Endothelial cell (in vitro differentiated cells): ENCODE results near the gene ADORA1. TPM values are rescaled to one million over a fixed set of nuclear protein-coding genes. Genes with fewer than 3 reads are reported as not detected.
A peak's percentile ranks its signal among the peaks of the same experiment; 100 is the strongest.

ENCODE experiments used
- DNase-seq: peaks from one replicate; pipeline ENCODE4 v3.0.0; 2021; ENCODE audit warnings: low spot score
- H3K27ac Mint-ChIP-seq: one replicate; pipeline ENCODE4 v1.8.0; 2021; ENCODE audit warnings: mixed read lengths, inconsistent platforms; ENCODE audit not compliant: unreplicated experiment
- H3K27me3 Mint-ChIP-seq: one replicate; pipeline ENCODE4 v1.8.0; 2021; ENCODE audit warnings: mild to moderate bottlenecking, moderate library complexity, mixed read lengths, inconsistent platforms; ENCODE audit not compliant: unreplicated experiment
- H3K36me3 Mint-ChIP-seq: one replicate; pipeline ENCODE4 v1.8.0; 2021; ENCODE audit warnings: mild to moderate bottlenecking, low read depth, mixed read lengths, inconsistent platforms; ENCODE audit not compliant: unreplicated experiment
- H3K4me1 Mint-ChIP-seq: one replicate; pipeline ENCODE4 v1.8.0; 2021; ENCODE audit warnings: mild to moderate bottlenecking, mixed read lengths, inconsistent platforms; ENCODE audit not compliant: unreplicated experiment
- H3K4me3 Mint-ChIP-seq: one replicate; pipeline ENCODE4 v1.8.0; 2021; ENCODE audit warnings: mild to moderate bottlenecking, mixed read lengths, inconsistent platforms; ENCODE audit not compliant: unreplicated experiment
- H3K9me3 Mint-ChIP-seq: one replicate; pipeline ENCODE4 v1.8.0; 2021; ENCODE audit warnings: mixed read lengths, inconsistent platforms; ENCODE audit not compliant: unreplicated experiment
- total RNA-seq: library from RNA; stranded (reverse); fragmentation: NEBNext Ultra II Directional; extraction: Animal tissue kit (Norgen Biotek cat#: 25700); gene quantifications from one replicate; pipeline ENCODE4 v1.2.1, GENCODE V29; 2021; ENCODE audit not compliant: unreplicated experiment
- TF ChIP-seq, protein P1 (sequence below): fragments of 200-600 bp; sonication (generic); IDR thresholded peaks from one replicate; pipeline ENCODE4 v1.5.0; 2021; ENCODE audit warnings: antibody characterized with exemption; ENCODE audit not compliant: unreplicated experiment

ADORA1 gene
- total RNA-seq, 1 donor from 2014 or later, result 16.3 TPM

DNA sequence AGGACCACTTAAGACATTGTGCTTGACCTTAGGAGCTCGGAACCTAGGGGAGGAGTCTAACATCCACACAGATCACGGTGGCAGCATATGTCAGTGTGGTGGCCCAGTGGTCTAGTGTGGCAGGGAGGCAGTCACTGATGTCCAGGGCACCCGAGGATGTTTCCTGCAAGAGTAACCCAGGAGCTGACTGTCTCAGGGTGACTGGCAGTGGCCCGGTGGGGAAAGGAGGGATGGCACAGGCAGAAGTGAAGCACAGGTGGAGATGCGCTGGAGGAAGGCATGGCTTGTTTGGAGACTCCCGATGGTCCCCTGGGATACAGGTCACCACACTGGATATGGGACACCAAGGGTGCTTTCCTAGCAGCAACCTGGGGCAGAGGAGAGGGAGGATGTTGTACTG is 85.6 kb downstream of the ADORA1 start:
- H3K9me3 Mint-ChIP-seq, result no peaks in the 10 kb centered on the region
- TF ChIP-seq, protein P1, sequence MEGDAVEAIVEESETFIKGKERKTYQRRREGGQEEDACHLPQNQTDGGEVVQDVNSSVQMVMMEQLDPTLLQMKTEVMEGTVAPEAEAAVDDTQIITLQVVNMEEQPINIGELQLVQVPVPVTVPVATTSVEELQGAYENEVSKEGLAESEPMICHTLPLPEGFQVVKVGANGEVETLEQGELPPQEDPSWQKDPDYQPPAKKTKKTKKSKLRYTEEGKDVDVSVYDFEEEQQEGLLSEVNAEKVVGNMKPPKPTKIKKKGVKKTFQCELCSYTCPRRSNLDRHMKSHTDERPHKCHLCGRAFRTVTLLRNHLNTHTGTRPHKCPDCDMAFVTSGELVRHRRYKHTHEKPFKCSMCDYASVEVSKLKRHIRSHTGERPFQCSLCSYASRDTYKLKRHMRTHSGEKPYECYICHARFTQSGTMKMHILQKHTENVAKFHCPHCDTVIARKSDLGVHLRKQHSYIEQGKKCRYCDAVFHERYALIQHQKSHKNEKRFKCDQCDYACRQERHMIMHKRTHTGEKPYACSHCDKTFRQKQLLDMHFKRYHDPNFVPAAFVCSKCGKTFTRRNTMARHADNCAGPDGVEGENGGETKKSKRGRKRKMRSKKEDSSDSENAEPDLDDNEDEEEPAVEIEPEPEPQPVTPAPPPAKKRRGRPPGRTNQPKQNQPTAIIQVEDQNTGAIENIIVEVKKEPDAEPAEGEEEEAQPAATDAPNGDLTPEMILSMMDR, result no peak
- no peak overlapping the region for H3K4me3 Mint-ChIP-seq
- DNase-seq, result no peak
- peaks cover 6% of the 10 kb centered on the region for H3K4me1 Mint-ChIP-seq
- peaks cover 7% of the 10 kb centered on the region for H3K27me3 Mint-ChIP-seq
- H3K36me3 Mint-ChIP-seq, result no peaks in the 10 kb centered on the region
- no peak overlapping the region for H3K27ac Mint-ChIP-seq

DNA sequence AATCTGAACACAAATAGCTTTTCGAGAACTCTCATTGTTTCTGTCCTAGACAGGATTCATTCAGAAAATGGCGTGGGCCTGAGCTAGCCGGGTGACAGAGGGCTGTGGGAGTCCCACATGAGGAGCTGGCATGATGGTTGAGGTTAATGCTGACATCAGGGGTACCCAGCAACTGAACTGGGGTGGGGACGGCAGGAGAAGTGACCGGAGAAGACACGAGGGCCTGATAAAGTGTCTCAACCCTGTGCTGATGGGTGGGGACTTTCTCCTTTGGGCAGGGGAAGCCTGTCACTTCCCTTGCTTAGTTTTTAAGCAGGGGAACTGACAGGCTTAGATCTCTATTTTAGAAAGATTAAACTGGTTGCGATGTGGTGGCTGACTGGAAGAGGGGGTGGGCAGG is 87.3 kb downstream of the ADORA1 start:
- DNase-seq, result no peak
- Mint-ChIP-seq H3K4me3 (no peak overlapping the region), H3K27ac (no peak overlapping the region), H3K27me3 (peaks cover 11% of the 10 kb centered on the region), H3K9me3 (no peaks in the 10 kb centered on the region), H3K36me3 (no peaks in the 10 kb centered on the region), H3K4me1 (peaks cover 6% of the 10 kb centered on the region)
- TF ChIP-seq, protein P1, result no peak

DNA sequence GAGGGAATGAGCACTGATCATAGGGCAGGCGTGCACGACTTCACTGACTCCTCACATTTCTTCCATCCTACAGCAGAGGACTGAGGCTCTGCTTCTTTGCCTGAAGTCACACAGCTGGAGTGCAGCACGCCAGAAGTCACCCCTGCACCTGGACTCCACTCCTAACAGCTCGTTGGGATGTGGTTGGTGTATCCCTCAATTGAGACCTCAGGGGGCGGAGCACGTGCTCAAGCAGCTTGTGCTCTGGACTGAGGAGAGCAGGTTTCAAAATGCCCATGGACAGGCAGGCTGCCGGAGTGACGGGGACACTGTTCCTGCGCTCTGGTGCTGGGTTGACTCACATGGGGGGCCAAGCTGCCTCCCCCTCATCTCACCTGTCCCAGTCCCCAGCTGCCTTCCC is 88.0 kb downstream of the ADORA1 start:
- Mint-ChIP-seq H3K27me3 (peaks cover 11% of the 10 kb centered on the region), H3K27ac (no peak overlapping the region), H3K4me1 (peaks cover 6% of the 10 kb centered on the region), H3K9me3 (no peaks in the 10 kb centered on the region), H3K4me3 (no peak overlapping the region), H3K36me3 (no peaks in the 10 kb centered on the region)
- DNase-seq, result no peak
- TF ChIP-seq, protein P1, result no peak

DNA sequence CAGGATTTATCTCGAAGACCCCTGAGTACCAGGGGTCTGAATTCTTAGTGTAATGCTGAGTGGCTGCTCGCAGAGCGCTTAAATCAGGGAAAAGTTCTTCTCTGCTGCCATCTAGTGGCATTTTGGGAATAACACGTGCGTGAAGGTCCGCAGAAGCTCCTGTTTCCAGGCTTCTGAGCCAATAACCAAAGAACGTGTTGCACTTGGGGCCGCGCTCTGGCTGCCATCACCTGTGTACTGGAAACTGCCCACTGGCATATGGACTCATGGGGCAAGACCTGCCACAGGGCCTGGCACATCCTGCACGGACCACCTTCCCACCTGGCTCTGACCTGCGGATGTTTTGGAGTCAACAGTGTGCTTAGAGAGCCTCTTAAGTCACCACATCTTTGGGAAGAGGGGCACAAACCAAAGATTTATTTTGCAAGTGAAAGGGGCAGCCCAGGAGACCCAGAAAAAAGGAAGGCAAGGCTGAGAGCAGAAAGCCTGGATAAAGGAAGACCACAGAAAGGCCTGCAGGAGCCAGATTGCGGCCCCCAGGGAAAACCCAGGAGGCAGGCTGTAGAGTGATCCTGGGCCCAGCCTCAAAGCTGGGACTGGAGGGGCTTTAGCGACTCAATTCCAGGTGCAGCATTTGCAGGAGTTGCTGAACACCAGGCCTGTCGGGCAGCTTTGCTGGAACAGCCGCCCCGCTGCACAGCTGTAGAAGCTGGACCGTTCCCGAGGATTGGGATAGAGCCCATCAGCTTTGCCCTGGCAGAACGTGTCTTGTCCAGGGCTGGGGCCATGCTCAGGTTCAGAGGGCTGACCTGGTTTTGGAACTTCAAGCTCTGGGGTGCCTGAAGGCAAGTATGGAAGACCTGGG is 89.0 kb downstream of the ADORA1 start:
- peaks cover 11% of the 10 kb centered on the region for H3K27me3 Mint-ChIP-seq
- no peaks in the 10 kb centered on the region for H3K9me3 Mint-ChIP-seq
- no peaks in the 10 kb centered on the region for H3K36me3 Mint-ChIP-seq
- peak; percentile 76 for DNase-seq
- no peak overlapping the region for H3K4me3 Mint-ChIP-seq
- no peak overlapping the region for H3K27ac Mint-ChIP-seq
- TF ChIP-seq, protein P1, result peak; percentile 78
- H3K4me1 Mint-ChIP-seq, result peaks cover 6% of the 10 kb centered on the region

Other genes starting within 250 kb of the ADORA1 start
- 13.5 TPM for gene RABIF, start 238.6 kb upstream of the ADORA1 start, total RNA-seq
- gene KLHL12, start 200.5 kb upstream of the ADORA1 start, total RNA-seq, result 31.5 TPM
- gene ADIPOR1, start 169.4 kb upstream of the ADORA1 start, total RNA-seq, result 52.9 TPM
- 56.5 TPM for gene CYB5R1, start 160.5 kb upstream of the ADORA1 start, total RNA-seq
- gene TMEM183A, start 120.4 kb upstream of the ADORA1 start, total RNA-seq, result 65.5 TPM
- gene PPFIA4, start 101.2 kb upstream of the ADORA1 start, total RNA-seq, result 4.0 TPM
- gene MYOG, start 41.7 kb upstream of the ADORA1 start, total RNA-seq, result 15.7 TPM
- gene MYBPH, start 48.1 kb downstream of the ADORA1 start, total RNA-seq, result not detected
- gene CHI3L1, start 59.0 kb downstream of the ADORA1 start, total RNA-seq, result 0.21 TPM
- gene CHIT1, start 101.9 kb downstream of the ADORA1 start, total RNA-seq, result not detected
- gene BTG2, start 177.8 kb downstream of the ADORA1 start, total RNA-seq, result 80.0 TPM
- gene FMOD, start 223.4 kb downstream of the ADORA1 start, total RNA-seq, result not detected